T-helper 2 cell treated with Interferon-gamma antibody and Interleukin-4, amounts not matched to agents 5 μg/mL and 100 μg/mL, for 36 hours (primary cell): ENCODE data around the gene TBL1X.
"Not testable (repeated sequence)": the region's sequence is repeated elsewhere in the genome, so short reads cannot be mapped to it uniquely, and the experiment has no call there.

Experiments
- DNase-seq: peaks from one replicate; pipeline ENCODE4 v3.0.0; 2021; ENCODE audit warnings: low spot score
- H3K27ac Mint-ChIP-seq: one replicate; pipeline ENCODE4 v1.8.0; 2021; ENCODE audit warnings: mild to moderate bottlenecking, mixed read lengths
- H3K27me3 Mint-ChIP-seq: one replicate; pipeline ENCODE4 v1.8.0; 2021; ENCODE audit warnings: low read depth, mixed read lengths
- H3K36me3 Mint-ChIP-seq: one replicate; pipeline ENCODE4 v1.8.0; 2021; ENCODE audit warnings: low read depth, mixed read lengths
- H3K4me1 Mint-ChIP-seq: one replicate; pipeline ENCODE4 v1.8.0; 2021; ENCODE audit warnings: low read depth, mixed read lengths
- H3K4me3 Mint-ChIP-seq: one replicate; pipeline ENCODE4 v1.8.0; 2022; ENCODE audit warnings: mild to moderate bottlenecking, moderate library complexity, mixed read lengths
- H3K9me3 Mint-ChIP-seq: one replicate; pipeline ENCODE4 v1.8.0; 2021; ENCODE audit warnings: mixed read lengths

TBL1X gene

DNA sequence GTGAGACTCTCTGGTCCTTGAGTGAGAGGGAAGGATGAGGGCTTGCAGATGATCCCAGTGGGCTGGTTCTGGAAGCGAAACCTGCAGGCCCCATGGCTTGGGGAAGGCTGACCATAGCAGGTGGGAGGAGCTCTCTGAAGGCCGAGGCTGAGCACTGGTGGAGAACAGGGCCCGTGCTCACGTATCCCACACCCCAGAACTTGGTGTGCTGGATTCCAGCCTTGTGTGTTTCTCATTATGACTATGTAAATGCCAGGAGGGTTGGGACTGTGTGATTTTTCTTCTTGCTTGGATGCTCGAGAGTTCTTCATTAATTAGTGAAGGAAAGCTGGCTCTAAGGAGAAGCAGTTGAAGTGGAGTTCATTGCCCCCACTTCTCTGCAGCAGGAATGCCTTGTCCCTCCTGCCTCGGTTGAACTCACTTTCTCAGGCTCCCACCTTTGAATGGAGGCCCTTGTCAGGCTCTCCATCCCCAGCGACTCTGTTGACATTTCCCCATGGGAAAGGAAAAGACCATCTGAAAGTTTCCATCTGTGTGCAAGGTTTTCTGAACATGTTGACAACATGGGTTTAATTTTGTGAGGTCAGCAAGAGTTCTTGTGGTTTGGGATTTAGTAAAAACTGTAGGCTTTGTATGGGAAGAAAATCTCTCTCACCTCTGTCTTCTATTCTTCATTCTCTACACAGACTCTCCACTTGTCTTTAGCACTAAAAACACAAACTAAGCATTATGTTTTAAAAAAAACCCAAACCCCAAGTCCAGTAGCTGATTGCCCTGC is 57.7 kb downstream of the TBL1X start:
- Mint-ChIP-seq H3K4me1 (peaks cover 10% of the 10 kb centered on the region), H3K4me3 (no peak overlapping the region), H3K27me3 (no peaks in the 10 kb centered on the region), H3K9me3 (no peaks in the 10 kb centered on the region), H3K36me3 (peaks cover 2% of the 10 kb centered on the region), H3K27ac (no peak overlapping the region)
- no peak for DNase-seq

GRCh38 chrX:9525511-9526248 is 60.8 kb downstream of the TBL1X start:
- Mint-ChIP-seq H3K4me3 (peak overlapping the region; percentile 2), H3K27me3 (no peaks in the 10 kb centered on the region), H3K4me1 (peaks cover 17% of the 10 kb centered on the region), H3K27ac (no peak overlapping the region), H3K9me3 (no peaks in the 10 kb centered on the region), H3K36me3 (no peaks in the 10 kb centered on the region)
- DNase-seq, result no peak

DNA sequence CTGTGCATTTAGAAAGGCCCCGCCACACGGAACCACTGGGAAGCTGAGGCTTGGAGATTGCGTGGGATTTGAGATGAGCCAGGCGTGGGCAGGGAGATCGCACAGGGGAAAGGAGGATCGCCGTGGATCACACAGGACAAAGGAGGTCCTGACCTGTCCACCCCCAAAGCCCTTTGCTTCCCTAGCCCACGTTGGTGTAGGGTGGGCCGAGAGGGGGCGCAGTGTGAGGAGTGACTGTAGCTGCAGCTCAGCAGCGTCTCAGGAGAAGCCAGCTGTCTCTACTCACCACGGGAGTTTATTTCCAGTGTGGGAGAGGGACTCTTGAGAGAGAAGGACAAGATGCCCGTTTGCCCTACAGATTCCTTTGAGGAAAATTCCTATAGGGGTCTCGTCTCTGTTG is 62.1 kb downstream of the TBL1X start:
- Mint-ChIP-seq H3K4me3 (no peak overlapping the region), H3K9me3 (no peaks in the 10 kb centered on the region), H3K27ac (no peak overlapping the region), H3K4me1 (peaks cover 20% of the 10 kb centered on the region), H3K36me3 (no peaks in the 10 kb centered on the region), H3K27me3 (no peaks in the 10 kb centered on the region)
- DNase-seq, result no peak

- Mint-ChIP-seq H3K4me1 (peaks cover 24% of the 10 kb centered on the region), H3K36me3 (no peaks in the 10 kb centered on the region), H3K27me3 (no peaks in the 10 kb centered on the region), H3K27ac (no peak overlapping the region), H3K4me3 (no peak overlapping the region), H3K9me3 (no peaks in the 10 kb centered on the region)
- no peak for DNase-seq
Observed at GRCh38 chrX:9528498-9528897, 63.6 kb downstream of the TBL1X start.

DNA sequence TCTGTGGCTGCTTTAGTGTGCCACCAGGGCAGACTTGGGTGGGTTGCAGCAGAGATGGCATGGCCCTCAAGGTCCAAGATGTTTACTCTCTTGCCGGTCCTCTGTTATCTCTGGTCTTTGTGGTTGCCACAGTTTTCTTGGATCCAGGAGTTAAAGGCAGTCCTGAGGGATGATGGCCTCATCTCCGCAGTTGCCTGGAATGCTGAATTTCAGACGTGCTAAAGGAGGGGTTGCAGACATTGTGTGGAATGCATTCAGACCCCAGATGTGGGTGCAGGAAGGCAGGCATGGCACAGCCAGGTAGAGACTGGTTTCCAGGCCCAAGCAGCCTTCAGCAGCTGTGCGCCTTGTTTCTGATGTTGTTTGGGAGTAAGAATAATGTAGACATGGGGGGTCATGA is 64.4 kb downstream of the TBL1X start:
- Mint-ChIP-seq H3K9me3 (no peaks in the 10 kb centered on the region), H3K27ac (no peak overlapping the region), H3K4me1 (peaks cover 24% of the 10 kb centered on the region), H3K27me3 (no peaks in the 10 kb centered on the region), H3K4me3 (no peak overlapping the region), H3K36me3 (no peaks in the 10 kb centered on the region)
- no peak for DNase-seq

DNA sequence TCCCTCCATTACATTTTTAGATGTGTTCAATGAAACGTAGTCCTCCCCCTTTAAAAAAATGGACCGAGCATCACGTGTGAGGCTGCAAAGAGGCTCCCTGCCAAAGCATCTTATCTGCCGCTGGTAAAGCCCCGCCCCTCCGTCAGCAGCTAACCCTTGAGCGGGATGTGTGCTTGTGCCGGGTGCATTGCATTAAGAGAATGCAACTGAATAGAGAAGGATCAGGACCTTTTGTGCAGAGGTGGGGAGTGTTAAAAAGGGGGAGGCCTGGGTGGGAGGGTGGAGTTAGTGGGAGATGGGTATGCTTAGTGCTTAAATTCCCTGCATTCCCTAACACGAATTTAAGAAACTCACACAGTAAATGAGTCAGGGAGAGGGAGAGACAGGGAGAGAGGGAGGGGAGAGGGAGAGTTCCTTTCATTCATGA is 66.0 kb downstream of the TBL1X start:
- peak; percentile 39 for DNase-seq
- Mint-ChIP-seq H3K36me3 (no peaks in the 10 kb centered on the region), H3K4me1 (peaks cover 30% of the 10 kb centered on the region), H3K4me3 (peak overlapping the region; percentile 80), H3K9me3 (no peaks in the 10 kb centered on the region), H3K27ac (peak overlapping the region; percentile 65), H3K27me3 (no peaks in the 10 kb centered on the region)

- Mint-ChIP-seq H3K27me3 (no peaks in the 10 kb centered on the region), H3K36me3 (peaks cover 4% of the 10 kb centered on the region), H3K27ac (no peak overlapping the region), H3K4me1 (peaks cover 27% of the 10 kb centered on the region), H3K9me3 (peaks cover 2% of the 10 kb centered on the region), H3K4me3 (no peak overlapping the region)
- DNase-seq, result no peak
Observed at GRCh38 chrX:9532349-9532748, 67.5 kb downstream of the TBL1X start.

GRCh38 chrX:9533611-9534010 is 68.8 kb downstream of the TBL1X start:
- Mint-ChIP-seq H3K4me3 (no peak overlapping the region), H3K27ac (no peak overlapping the region), H3K4me1 (peaks cover 29% of the 10 kb centered on the region), H3K36me3 (peaks cover 11% of the 10 kb centered on the region), H3K9me3 (peaks cover 4% of the 10 kb centered on the region), H3K27me3 (no peaks in the 10 kb centered on the region)
- no peak for DNase-seq

DNA sequence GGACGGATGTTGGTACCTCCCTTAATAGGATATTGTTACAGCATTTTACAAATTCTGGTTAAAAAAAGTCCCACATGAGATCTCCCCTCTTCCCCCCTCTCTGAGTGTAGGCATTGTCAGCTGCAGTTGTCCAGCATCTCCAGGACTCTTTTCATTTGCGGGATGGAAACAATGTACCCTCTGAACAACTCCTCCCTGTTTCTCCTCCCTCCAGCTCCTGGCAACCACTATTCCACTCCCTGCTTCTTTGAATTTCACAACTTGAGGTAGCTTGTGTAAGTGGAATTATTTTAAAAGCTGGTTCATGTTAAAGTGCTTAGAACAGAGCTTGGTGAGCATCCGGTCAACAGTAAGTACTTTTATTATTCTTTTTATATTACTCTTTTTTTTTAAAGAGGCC is 69.8 kb downstream of the TBL1X start:
- Mint-ChIP-seq H3K9me3 (peaks cover 4% of the 10 kb centered on the region), H3K27ac (no peak overlapping the region), H3K27me3 (no peaks in the 10 kb centered on the region), H3K36me3 (peaks cover 11% of the 10 kb centered on the region), H3K4me1 (peaks cover 31% of the 10 kb centered on the region), H3K4me3 (no peak overlapping the region)
- DNase-seq, result no peak

- Mint-ChIP-seq H3K27me3 (no peaks in the 10 kb centered on the region), H3K4me3 (no peak overlapping the region), H3K9me3 (peaks cover 4% of the 10 kb centered on the region), H3K36me3 (peaks cover 11% of the 10 kb centered on the region), H3K4me1 (peaks cover 33% of the 10 kb centered on the region), H3K27ac (no peak overlapping the region)
- DNase-seq, result no peak
Observed at GRCh38 chrX:9535101-9535500, 70.2 kb downstream of the TBL1X start.

DNA sequence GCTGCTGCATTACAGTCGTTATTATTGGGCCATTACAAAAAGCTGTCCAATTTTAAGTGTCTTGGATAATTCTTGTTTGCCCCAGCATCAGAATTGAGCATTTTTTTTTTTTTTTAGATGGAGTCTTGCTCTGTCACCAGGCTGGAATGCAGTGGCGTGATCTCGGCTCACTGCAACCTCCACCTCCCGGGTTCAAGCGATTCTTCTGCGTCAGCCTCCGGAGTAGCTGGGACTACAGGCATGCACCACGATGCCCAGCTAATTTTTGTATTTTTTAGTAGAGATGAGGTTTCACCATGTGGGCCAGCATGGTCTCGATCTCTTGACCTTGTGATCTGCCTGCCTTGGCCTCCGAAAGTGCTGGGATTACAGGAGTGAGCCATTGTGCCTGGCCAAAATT is 71.3 kb downstream of the TBL1X start:
- H3K9me3 Mint-ChIP-seq, DNase-seq, H3K27me3 Mint-ChIP-seq, H3K27ac Mint-ChIP-seq, H3K4me3 Mint-ChIP-seq: not testable (repeated sequence)
- Mint-ChIP-seq H3K4me1 (peaks cover 26% of the 10 kb centered on the region), H3K36me3 (peaks cover 11% of the 10 kb centered on the region)

DNA sequence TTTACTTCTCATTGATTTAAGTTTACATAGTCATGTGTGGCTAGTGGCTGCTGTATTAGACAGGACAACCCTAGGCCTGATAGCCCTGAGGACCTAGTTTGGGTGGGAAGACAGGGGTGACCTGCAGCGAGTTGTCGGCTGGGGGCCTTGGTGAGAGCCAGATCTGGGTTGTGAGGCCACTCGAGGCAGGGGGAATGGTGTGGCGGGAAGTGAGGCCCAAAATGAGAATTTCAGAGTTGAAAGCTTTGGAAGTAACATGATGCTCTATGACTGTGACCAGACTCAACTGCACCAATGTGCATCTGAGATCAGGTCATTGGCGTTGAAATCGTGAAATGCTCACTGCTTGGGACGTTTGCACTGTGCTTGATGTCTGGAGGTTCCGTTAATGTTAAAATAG is 72.9 kb downstream of the TBL1X start:
- H3K4me3 Mint-ChIP-seq, result no peak overlapping the region
- DNase-seq, result no peak
- H3K9me3 Mint-ChIP-seq, result peaks cover 4% of the 10 kb centered on the region
- H3K27ac Mint-ChIP-seq, result no peak overlapping the region
- H3K4me1 Mint-ChIP-seq, result peaks cover 26% of the 10 kb centered on the region
- no peaks in the 10 kb centered on the region for H3K27me3 Mint-ChIP-seq
- peaks cover 11% of the 10 kb centered on the region for H3K36me3 Mint-ChIP-seq

DNA sequence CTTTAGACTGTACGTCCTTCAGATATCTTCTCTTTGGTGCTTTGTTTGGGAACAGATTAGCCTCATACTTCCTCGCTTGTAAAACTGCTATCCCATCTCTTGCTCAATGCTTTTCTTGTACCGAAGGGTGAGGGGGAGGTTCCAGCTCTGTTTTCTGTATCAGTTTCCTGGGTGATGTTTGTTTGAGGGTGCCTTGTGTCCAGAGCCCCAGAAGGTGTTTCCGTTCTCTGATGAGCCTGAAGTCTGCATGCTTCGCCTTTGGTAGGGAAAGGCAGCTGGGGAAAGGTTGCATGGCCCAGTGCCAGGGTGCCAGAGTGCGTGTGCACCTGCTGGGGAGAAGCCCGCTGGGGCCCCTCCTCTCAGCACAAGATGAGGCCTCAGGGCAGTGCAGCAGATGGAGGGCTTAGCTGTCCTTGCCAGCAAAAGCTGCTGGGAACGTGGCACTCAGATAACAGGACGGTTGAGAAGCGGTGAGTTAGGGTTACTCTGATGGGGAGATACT is 73.7 kb downstream of the TBL1X start:
- no peak overlapping the region for H3K27ac Mint-ChIP-seq
- peaks cover 20% of the 10 kb centered on the region for H3K4me1 Mint-ChIP-seq
- peaks cover 4% of the 10 kb centered on the region for H3K9me3 Mint-ChIP-seq
- H3K27me3 Mint-ChIP-seq, result no peaks in the 10 kb centered on the region
- H3K4me3 Mint-ChIP-seq, result no peak overlapping the region
- peaks cover 11% of the 10 kb centered on the region for H3K36me3 Mint-ChIP-seq
- no peak for DNase-seq

DNA sequence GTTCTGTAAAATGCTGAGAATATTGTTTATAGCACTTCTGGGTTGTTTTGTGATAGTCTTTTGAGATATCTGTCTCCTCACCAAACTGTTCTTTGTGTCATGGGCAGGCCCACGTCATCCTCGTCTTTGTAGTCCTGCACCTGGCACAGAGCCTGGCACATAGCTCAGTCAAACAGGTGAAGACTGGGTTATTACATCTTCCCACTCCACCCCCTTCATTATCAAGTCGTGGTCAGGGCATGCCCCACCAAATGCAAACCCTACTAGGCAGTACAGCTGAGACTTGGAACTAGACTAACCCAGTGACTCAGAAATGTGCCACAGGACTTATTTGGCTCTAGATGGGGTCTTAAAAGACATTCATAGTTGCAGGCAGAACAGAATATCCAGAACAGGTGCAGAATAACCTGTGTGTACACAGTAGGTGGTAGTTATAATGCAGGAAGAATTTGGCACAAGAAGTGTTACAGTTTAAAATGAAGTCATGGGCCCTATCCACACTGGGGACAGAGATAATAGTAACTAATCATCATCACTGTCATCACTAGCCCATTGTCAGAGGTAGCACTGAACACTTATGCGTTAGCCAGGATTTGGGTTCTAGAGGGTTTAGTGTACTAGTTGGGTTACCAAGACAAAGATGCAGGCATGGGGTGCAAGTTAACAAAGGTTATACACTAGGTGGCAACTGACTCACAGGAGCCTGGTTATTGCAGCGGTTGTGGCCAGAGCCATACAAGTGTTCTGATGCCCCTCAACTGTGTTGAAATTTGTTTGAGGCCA is 74.9 kb downstream of the TBL1X start:
- no peaks in the 10 kb centered on the region for H3K27me3 Mint-ChIP-seq
- H3K9me3 Mint-ChIP-seq, result peaks cover 4% of the 10 kb centered on the region
- H3K36me3 Mint-ChIP-seq, result peaks cover 11% of the 10 kb centered on the region
- H3K4me1 Mint-ChIP-seq, result peaks cover 18% of the 10 kb centered on the region
- no peak overlapping the region for H3K27ac Mint-ChIP-seq
- no peak for DNase-seq
- H3K4me3 Mint-ChIP-seq, result no peak overlapping the region
